ENCODE data around the gene COG2. TPM values are rescaled to one million over a fixed set of nuclear protein-coding genes. Genes with fewer than 3 reads are reported as not detected.

COG2 gene, protein sequence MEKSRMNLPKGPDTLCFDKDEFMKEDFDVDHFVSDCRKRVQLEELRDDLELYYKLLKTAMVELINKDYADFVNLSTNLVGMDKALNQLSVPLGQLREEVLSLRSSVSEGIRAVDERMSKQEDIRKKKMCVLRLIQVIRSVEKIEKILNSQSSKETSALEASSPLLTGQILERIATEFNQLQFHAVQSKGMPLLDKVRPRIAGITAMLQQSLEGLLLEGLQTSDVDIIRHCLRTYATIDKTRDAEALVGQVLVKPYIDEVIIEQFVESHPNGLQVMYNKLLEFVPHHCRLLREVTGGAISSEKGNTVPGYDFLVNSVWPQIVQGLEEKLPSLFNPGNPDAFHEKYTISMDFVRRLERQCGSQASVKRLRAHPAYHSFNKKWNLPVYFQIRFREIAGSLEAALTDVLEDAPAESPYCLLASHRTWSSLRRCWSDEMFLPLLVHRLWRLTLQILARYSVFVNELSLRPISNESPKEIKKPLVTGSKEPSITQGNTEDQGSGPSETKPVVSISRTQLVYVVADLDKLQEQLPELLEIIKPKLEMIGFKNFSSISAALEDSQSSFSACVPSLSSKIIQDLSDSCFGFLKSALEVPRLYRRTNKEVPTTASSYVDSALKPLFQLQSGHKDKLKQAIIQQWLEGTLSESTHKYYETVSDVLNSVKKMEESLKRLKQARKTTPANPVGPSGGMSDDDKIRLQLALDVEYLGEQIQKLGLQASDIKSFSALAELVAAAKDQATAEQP
- total RNA-seq, result 10 to 100 TPM; 36.3 to 80.1 (median 51.4) TPM
- 10 to 100 TPM; 12.0 to 57.8 (median 16.3) TPM for polyA plus RNA-seq
- long read RNA-seq, donor 1, transcript COG2-202 (18 exons, 2,921 nt), result major isoform, 10 of 27 reads
- long read RNA-seq, donor 1, partial matches to known transcripts, result 16 of 27 reads
- long read RNA-seq, donor 1, other reads (novel, unspliced or antisense), result 0 of 27 reads
- long read RNA-seq, donor 2, transcript COG2-202 (18 exons, 2,921 nt), result major isoform, 9 of 10 reads
- long read RNA-seq, donor 2, partial matches to known transcripts, result 0 of 10 reads
- long read RNA-seq, donor 2, other reads (novel, unspliced or antisense), result 0 of 10 reads
- long read RNA-seq, donor 3, transcript COG2-202 (18 exons, 2,921 nt), result major isoform, 6 of 13 reads
- long read RNA-seq, donor 3, partial matches to known transcripts, result 6 of 13 reads
- long read RNA-seq, donor 3, other reads (novel, unspliced or antisense), result 0 of 13 reads
- long read RNA-seq, donor 4, transcript COG2-202 (18 exons, 2,921 nt), result major isoform, 23 of 37 reads
- long read RNA-seq, donor 4, partial matches to known transcripts, result 8 of 37 reads
- long read RNA-seq, donor 4, other reads (novel, unspliced or antisense), result 3 of 37 reads
- long read RNA-seq, donor 5, transcript COG2-201 (18 exons, 2,843 nt), result minor isoform, 5 of 103 reads
- long read RNA-seq, donor 5, transcript COG2-202 (18 exons, 2,921 nt), result major isoform, 93 of 103 reads
- long read RNA-seq, donor 5, partial matches to known transcripts, result 1 of 103 reads
- long read RNA-seq, donor 5, other reads (novel, unspliced or antisense), result 4 of 103 reads
- long read RNA-seq, donor 6, transcript COG2-202 (18 exons, 2,921 nt), result major isoform, 11 of 21 reads
- long read RNA-seq, donor 6, partial matches to known transcripts, result 10 of 21 reads
- long read RNA-seq, donor 6, other reads (novel, unspliced or antisense), result 0 of 21 reads
- long read RNA-seq, donor 7, partial matches to known transcripts, result 0 of 2 reads
- long read RNA-seq, donor 7, other reads (novel, unspliced or antisense), result 0 of 2 reads
- long read RNA-seq, donor 8, transcript COG2-202 (18 exons, 2,921 nt), result major isoform, 18 of 19 reads
- long read RNA-seq, donor 8, partial matches to known transcripts, result 0 of 19 reads
- long read RNA-seq, donor 8, other reads (novel, unspliced or antisense), result 0 of 19 reads
- long read RNA-seq, donor 9, transcript COG2-202 (18 exons, 2,921 nt), result major isoform, 9 of 16 reads
- long read RNA-seq, donor 9, partial matches to known transcripts, result 6 of 16 reads
- long read RNA-seq, donor 9, other reads (novel, unspliced or antisense), result 0 of 16 reads
- long read RNA-seq, donor 10, partial matches to known transcripts, result 0 of 4 reads
- long read RNA-seq, donor 10, other reads (novel, unspliced or antisense), result 0 of 4 reads

- Histone ChIP-seq H3K27me3 (no peaks in the 10 kb centered on the region), H3K27ac (peak within 1 kb of the TSS; percentile 16 to 88 (median 79)), H3K36me3 (replicated peaks in 1 of 2) (no peaks in the 10 kb centered on the region), H3K9me3 (replicated peaks in 1 of 3) (no peaks in the 10 kb centered on the region), H3K4me3 (peak within 1 kb of the TSS; percentile 7 to 63 (median 36)), H3K4me1 (replicated peaks in 1 of 2) (peaks cover 27 to 31% of the 10 kb centered on the region in 2 donors)
- intact Hi-C loops (cut with DNase I), result loop anchor here (5.0 kb wide), 2 partner anchors 130 to 135 kb away; no protein-coding TSS in a partner anchor
- DNase-seq, result peak; percentile 93 to 97 (median 96)
- peak; percentile 77 for TF ChIP-seq POLR2A (IDR thresholded peaks at IDR 0.05)
- TF ChIP-seq, protein P1, sequence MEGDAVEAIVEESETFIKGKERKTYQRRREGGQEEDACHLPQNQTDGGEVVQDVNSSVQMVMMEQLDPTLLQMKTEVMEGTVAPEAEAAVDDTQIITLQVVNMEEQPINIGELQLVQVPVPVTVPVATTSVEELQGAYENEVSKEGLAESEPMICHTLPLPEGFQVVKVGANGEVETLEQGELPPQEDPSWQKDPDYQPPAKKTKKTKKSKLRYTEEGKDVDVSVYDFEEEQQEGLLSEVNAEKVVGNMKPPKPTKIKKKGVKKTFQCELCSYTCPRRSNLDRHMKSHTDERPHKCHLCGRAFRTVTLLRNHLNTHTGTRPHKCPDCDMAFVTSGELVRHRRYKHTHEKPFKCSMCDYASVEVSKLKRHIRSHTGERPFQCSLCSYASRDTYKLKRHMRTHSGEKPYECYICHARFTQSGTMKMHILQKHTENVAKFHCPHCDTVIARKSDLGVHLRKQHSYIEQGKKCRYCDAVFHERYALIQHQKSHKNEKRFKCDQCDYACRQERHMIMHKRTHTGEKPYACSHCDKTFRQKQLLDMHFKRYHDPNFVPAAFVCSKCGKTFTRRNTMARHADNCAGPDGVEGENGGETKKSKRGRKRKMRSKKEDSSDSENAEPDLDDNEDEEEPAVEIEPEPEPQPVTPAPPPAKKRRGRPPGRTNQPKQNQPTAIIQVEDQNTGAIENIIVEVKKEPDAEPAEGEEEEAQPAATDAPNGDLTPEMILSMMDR (IDR thresholded peaks at IDR 0.05), result peak; percentile 92 to 100 (median 98)
- 0% methylated on average over 12 to 62 of the region's 62 CpGs for WGBS, 4 donors
Observed at GRCh38 chr1:230642263-230642959, at the start of gene COG2. COG2 (plus strand) TSS chr1:230642481; CDS start chr1:230642607, 126 bp downstream.

GRCh38 chr1:230592848-230593414 lies 49.4 kb upstream of the COG2 start:
- Histone ChIP-seq H3K27me3 (no peaks in the 10 kb centered on the region), H3K9me3 (replicated peaks in 1 of 3) (no peaks in the 10 kb centered on the region), H3K36me3 (replicated peaks in 1 of 2) (no peaks in the 10 kb centered on the region), H3K27ac (no peak overlapping the region), H3K4me1 (replicated peaks in 1 of 2) (peaks cover 0 to 9% of the 10 kb centered on the region in 2 donors), H3K4me3 (no peak overlapping the region)
- no peak for DNase-seq
- WGBS, 4 donors, result 38 to 82% (median 39%) methylated on average over 2 of the region's 2 CpGs
- TF ChIP-seq POLR2A (IDR thresholded peaks at IDR 0.05), result no peak
- TF ChIP-seq, protein P1 (IDR thresholded peaks at IDR 0.05), result no peak
- intact Hi-C loops (cut with DNase I), result no loop called here
